CD4-positive, alpha-beta T cell treated with Interferon alpha-2 for 1 hour (primary cell): Measurements from ENCODE around the gene SCUBE3.

ENCODE experiments used
- DNase-seq, 2 donors: peaks; one replicate each; pipeline ENCODE4 v3.0.0-alpha.2; 2020 to 2022

The SCUBE3 gene

GRCh38 chr6:35181933-35182612 is 31.7 kb upstream of the SCUBE3 start:
- DNase-seq = no peak

- no peak for DNase-seq
These were observed 30.5 kb upstream of the SCUBE3 start for GRCh38 chr6:35183281-35183680.

GRCh38 chr6:35183935-35184334 is 29.8 kb upstream of the SCUBE3 start:
- no peak for DNase-seq

GRCh38 chr6:35184580-35185301 is 29.0 kb upstream of the SCUBE3 start:
- DNase-seq = no peak

- no peak for DNase-seq
These were observed 28.5 kb upstream of the SCUBE3 start for GRCh38 chr6:35185302-35185681.

GRCh38 chr6:35185971-35186370 is 27.8 kb upstream of the SCUBE3 start:
- no peak for DNase-seq

- DNase-seq = no peak
These were observed 27.2 kb upstream of the SCUBE3 start for GRCh38 chr6:35186571-35186970.

GRCh38 chr6:35188886-35189285 is 24.9 kb upstream of the SCUBE3 start:
- DNase-seq = no peak

GRCh38 chr6:35190306-35190705 is 23.4 kb upstream of the SCUBE3 start:
- no peak for DNase-seq

- DNase-seq = peak in 1 of 2 donors; percentile 37
These were observed 21.9 kb upstream of the SCUBE3 start for GRCh38 chr6:35191889-35192288.

GRCh38 chr6:35192301-35192860 is 21.4 kb upstream of the SCUBE3 start:
- no peak for DNase-seq

GRCh38 chr6:35194390-35194789 is 19.4 kb upstream of the SCUBE3 start:
- no peak for DNase-seq

GRCh38 chr6:35195120-35195780 is 18.5 kb upstream of the SCUBE3 start:
- no peak for DNase-seq

- DNase-seq = no peak
These were observed 16.6 kb upstream of the SCUBE3 start for GRCh38 chr6:35197196-35197595.

- no peak for DNase-seq
These were observed 13.9 kb upstream of the SCUBE3 start for GRCh38 chr6:35199866-35200265.

- no peak for DNase-seq
These were observed 11.7 kb upstream of the SCUBE3 start for GRCh38 chr6:35202066-35202546.

- DNase-seq = no peak
These were observed 10.5 kb upstream of the SCUBE3 start for GRCh38 chr6:35203152-35203670.

- DNase-seq = no peak
These were observed 10.1 kb upstream of the SCUBE3 start for GRCh38 chr6:35203680-35204079.

GRCh38 chr6:35206346-35206745 is 7.4 kb upstream of the SCUBE3 start:
- DNase-seq = no peak

GRCh38 chr6:35208419-35208818 is 5.3 kb upstream of the SCUBE3 start:
- no peak for DNase-seq

- no peak for DNase-seq
These were observed 4.7 kb upstream of the SCUBE3 start for GRCh38 chr6:35209081-35209480.

GRCh38 chr6:35209622-35210247 is 4.0 kb upstream of the SCUBE3 start:
- no peak for DNase-seq

GRCh38 chr6:35213298-35213791 is 411 bp upstream of the SCUBE3 start:
- DNase-seq = no peak
